ENCODE results near the gene EDN3.

DNA sequence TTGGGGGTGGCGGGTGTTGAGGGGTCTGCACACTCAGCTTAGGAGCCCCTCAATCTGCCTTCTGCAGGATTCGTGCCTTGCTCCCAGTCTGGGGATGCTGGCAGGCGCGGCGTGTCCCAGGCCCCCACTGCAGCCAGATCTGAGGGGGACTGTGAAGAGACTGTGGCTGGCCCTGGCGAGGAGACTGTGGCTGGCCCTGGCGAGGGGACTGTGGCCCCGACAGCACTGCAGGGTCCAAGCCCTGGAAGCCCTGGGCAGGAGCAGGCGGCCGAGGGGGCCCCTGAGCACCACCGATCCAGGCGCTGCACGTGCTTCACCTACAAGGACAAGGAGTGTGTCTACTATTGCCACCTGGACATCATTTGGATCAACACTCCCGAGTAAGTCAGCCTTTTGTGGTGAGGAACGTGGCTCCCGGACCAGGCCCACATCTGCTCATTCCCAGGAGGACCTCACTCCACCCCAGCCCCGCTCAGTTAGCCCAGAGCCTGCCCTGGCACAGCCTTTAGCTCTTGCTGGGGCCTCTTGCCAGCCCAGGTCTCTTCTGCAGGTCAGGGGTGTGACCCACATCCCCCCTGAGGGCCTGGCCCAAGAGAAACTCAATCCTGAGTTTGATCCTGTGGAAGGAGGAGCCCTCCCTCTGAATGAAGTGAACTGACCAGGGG lies 1.1 kb downstream of the EDN3 start:
- TF ChIP-seq POLR2AphosphoS5 (IDR thresholded peaks at IDR 0.05; ENCODE audit: low read depth, low read length): no peak
- TF ChIP-seq POLR2A (IDR thresholded peaks at IDR 0.05; ENCODE audit: low read depth, low read length): no peak
- TF ChIP-seq SPI1 (IDR thresholded peaks at IDR 0.05; ENCODE audit: low read depth, low read length): no peak

All from GM12891 (cell line).